Activated CD8-positive, alpha-beta T cell treated with anti-CD3 and anti-CD28 coated beads for 36 hours (primary cell): ENCODE measurements around the gene SPACDR. TPM values are rescaled to one million over a fixed set of nuclear protein-coding genes. Genes with fewer than 3 reads are reported as not detected.

Source experiments
- ATAC-seq: fragments of 200-7000 bp; cut with Tn5 transposase; one replicate; pipeline ENCODE4 v1.10.0; 2021; ENCODE audit warnings: mild to moderate bottlenecking, moderate library complexity
- CTCF ChIA-PET: fragments of 350-600 bp; sonication (Branson Sonifier 250); formaldehyde crosslinking; loops from one replicate; lab custom pipeline; 2021; ENCODE audit warnings: antibody characterized with exemption; lab: Charles Lee
- POLR2A ChIA-PET: fragments of 350-600 bp; sonication (Branson Sonifier 250); formaldehyde crosslinking; loops from one replicate; lab custom pipeline; 2021; ENCODE audit warnings: antibody characterized with exemption; lab: Charles Lee
- DNase-seq: peaks from one replicate; pipeline ENCODE4 v3.0.0-alpha.2; 2020
- H3K27ac Mint-ChIP-seq: one replicate; pipeline ENCODE4 v1.8.0; 2021; ENCODE audit warnings: mild to moderate bottlenecking, mixed read lengths
- H3K27me3 Mint-ChIP-seq: one replicate; pipeline ENCODE4 v1.8.0; 2021; ENCODE audit warnings: mixed read lengths
- H3K36me3 Mint-ChIP-seq: one replicate; pipeline ENCODE4 v1.8.0; 2021; ENCODE audit warnings: low read depth, mixed read lengths
- H3K4me1 Mint-ChIP-seq: one replicate; pipeline ENCODE4 v1.8.0; 2021; ENCODE audit warnings: low read depth, mixed read lengths
- H3K4me3 Mint-ChIP-seq: one replicate; pipeline ENCODE4 v1.8.0; 2021; ENCODE audit warnings: mild to moderate bottlenecking, moderate library complexity, mixed read lengths
- H3K9me3 Mint-ChIP-seq: one replicate; pipeline ENCODE4 v1.8.0; 2021; ENCODE audit warnings: mixed read lengths
- intact Hi-C: fragments of 100-400 bp; cut with micrococcal nuclease; formaldehyde crosslinking; loops from one replicate; pipeline ENCODE4 v1.10.0; 2022
- total RNA-seq, 2 experiments: library from RNA; stranded (reverse); gene quantifications; one replicate each; pipeline ENCODE4 v1.2.3, GENCODE V29; 2021
- TF ChIP-seq, protein P1 (sequence below): fragments of 200-600 bp; IDR thresholded peaks from one replicate; pipeline ENCODE4 v1.8.0; 2022; ENCODE audit warnings: antibody characterized with exemption, mild to moderate bottlenecking

SPACDR gene
- total RNA-seq, 2 experiments from 2014 or later = 3.7 to 4.6 TPM

DNA sequence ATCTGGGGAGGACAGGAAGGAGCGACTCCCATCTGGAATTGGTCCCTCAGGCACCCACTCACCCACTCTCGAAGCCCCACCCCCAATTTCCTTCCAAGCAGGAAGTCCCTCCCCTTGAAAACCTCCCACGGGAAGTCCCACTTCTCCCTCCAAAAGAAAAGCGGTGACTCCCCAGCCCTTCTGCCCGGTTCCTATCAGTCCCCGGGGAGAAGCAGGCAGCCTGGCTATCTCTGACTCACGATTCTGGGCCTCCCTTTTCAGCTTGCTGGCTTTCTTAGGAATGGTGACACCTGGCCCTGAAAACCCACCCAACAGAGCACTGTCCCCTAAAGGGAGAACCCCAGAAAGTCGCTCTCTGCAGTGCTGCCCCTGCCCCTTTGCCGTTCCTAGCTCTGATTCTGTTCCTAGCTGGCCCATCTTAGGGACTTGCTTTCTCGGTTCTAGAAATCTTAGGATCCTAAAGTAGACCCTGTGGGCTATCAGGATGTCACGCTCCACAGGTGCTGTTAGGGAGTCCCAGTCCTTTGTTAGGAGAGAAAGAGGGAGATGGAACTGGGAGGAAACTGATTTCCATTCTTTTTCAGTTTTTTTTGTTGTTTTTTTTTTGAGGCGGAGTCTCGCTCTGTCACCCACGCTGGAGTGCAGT is 8.9 kb upstream of the SPACDR start:
- intact Hi-C loops = loop anchor here (2.0 to 10.0 kb wide), 2 partner anchors 14 to 222 kb away; partner anchors contain the start of gene GIGYF1
- Mint-ChIP-seq H3K4me1 (peaks cover 58% of the 10 kb centered on the region), H3K9me3 (no peaks in the 10 kb centered on the region), H3K36me3 (peaks cover 55% of the 10 kb centered on the region), H3K27me3 (no peaks in the 10 kb centered on the region), H3K27ac (peak overlapping the region; percentile 80), H3K4me3 (no peak overlapping the region)
- DNase-seq (no peak), ATAC-seq (no peak)
- POLR2A ChIA-PET = interaction anchor here (1.0 kb wide), 1 partner anchor 44 kb away, joined by 3 read pairs; the partner anchor contains the start of gene MEPCE
- CTCF ChIA-PET = interaction anchor here (1.1 to 6.0 kb wide), 3 partner anchors 10 to 91 kb away, joined by 5 to 36 read pairs (median 14); no protein-coding TSS in a partner anchor
- TF ChIP-seq, protein P1, sequence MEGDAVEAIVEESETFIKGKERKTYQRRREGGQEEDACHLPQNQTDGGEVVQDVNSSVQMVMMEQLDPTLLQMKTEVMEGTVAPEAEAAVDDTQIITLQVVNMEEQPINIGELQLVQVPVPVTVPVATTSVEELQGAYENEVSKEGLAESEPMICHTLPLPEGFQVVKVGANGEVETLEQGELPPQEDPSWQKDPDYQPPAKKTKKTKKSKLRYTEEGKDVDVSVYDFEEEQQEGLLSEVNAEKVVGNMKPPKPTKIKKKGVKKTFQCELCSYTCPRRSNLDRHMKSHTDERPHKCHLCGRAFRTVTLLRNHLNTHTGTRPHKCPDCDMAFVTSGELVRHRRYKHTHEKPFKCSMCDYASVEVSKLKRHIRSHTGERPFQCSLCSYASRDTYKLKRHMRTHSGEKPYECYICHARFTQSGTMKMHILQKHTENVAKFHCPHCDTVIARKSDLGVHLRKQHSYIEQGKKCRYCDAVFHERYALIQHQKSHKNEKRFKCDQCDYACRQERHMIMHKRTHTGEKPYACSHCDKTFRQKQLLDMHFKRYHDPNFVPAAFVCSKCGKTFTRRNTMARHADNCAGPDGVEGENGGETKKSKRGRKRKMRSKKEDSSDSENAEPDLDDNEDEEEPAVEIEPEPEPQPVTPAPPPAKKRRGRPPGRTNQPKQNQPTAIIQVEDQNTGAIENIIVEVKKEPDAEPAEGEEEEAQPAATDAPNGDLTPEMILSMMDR = no peak

- Mint-ChIP-seq H3K4me1 (peaks cover 58% of the 10 kb centered on the region), H3K36me3 (peaks cover 52% of the 10 kb centered on the region), H3K9me3 (no peaks in the 10 kb centered on the region), H3K4me3 (no peak overlapping the region), H3K27ac (peak overlapping the region; percentile 80), H3K27me3 (no peaks in the 10 kb centered on the region)
- DNase-seq = no peak
- POLR2A ChIA-PET = no interaction called here
- no peak for ATAC-seq
- CTCF ChIA-PET = interaction anchor here (1.1 to 4.5 kb wide), 3 partner anchors 10 to 92 kb away, joined by 5 to 41 read pairs (median 14); no protein-coding TSS in a partner anchor
- TF ChIP-seq, protein P1 = no peak
- intact Hi-C loops = loop anchor here (2.0 to 10.0 kb wide), 2 partner anchors 13 to 223 kb away; partner anchors contain the start of gene GIGYF1
Observed at GRCh38 chr7:100472121-100472851, 8.2 kb upstream of the SPACDR start.

DNA sequence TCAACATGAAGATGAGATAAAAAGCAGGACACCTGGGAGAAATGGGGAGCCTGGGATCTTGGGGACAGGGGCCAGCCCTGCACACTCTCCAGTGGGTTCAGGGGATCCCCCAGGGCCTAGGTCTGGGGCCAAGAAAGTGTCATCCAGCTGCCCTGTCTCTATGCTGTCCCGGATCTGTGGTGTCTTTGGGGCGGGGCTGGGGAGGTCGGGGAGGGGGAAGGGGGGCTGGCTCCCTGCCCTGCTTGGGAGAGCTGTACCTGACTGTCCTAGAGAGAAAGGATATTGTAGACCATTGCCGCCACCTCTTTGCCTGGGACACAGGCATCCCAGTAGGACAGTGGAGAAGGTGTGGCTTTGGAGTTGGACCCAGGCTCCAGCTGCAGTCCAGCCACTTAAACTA is 7.0 kb upstream of the SPACDR start:
- Mint-ChIP-seq H3K4me1 (peaks cover 49% of the 10 kb centered on the region), H3K36me3 (peaks cover 46% of the 10 kb centered on the region), H3K4me3 (no peak overlapping the region), H3K9me3 (no peaks in the 10 kb centered on the region), H3K27me3 (no peaks in the 10 kb centered on the region), H3K27ac (peak overlapping the region; percentile 52)
- ChIA-PET POLR2A (interaction anchor here (0.8 kb wide), 1 partner anchor 87 kb away, joined by 3 read pairs; no protein-coding TSS in a partner anchor), CTCF (interaction anchor here (0.7 to 4.5 kb wide), 6 partner anchors 12 to 162 kb away, joined by 3 to 41 read pairs (median 20); partner anchors contain the start of gene NYAP1)
- TF ChIP-seq, protein P1 = no peak
- ATAC-seq (no peak), DNase-seq (no peak)
- intact Hi-C loops = loop anchor here (10.0 kb wide), 1 partner anchor 224 kb away; the partner anchor contains the start of gene GIGYF1

GRCh38 chr7:100469227-100470044 is 5.4 kb upstream of the SPACDR start:
- DNase-seq (peak; percentile 87), ATAC-seq (peak; percentile 89)
- H3K9me3 Mint-ChIP-seq = no peaks in the 10 kb centered on the region
- POLR2A ChIA-PET = interaction anchor here (0.5 to 1.6 kb wide), 5 partner anchors 9 to 220 kb away, joined by 3 to 5 read pairs (median 3); partner anchors contain the start of gene NYAP1
- intact Hi-C loops = loop anchor here (10.0 kb wide), 1 partner anchor 225 kb away; the partner anchor contains the start of gene GIGYF1
- peak overlapping the region; percentile 57 for H3K27ac Mint-ChIP-seq
- H3K4me3 Mint-ChIP-seq = no peak overlapping the region
- H3K36me3 Mint-ChIP-seq = peaks cover 34% of the 10 kb centered on the region
- no peaks in the 10 kb centered on the region for H3K27me3 Mint-ChIP-seq
- TF ChIP-seq, protein P1 = peak; percentile 82
- CTCF ChIA-PET = interaction anchor here (0.6 to 4.5 kb wide), 37 partner anchors 8 to 243 kb away, joined by 3 to 41 read pairs (median 3); partner anchors contain the start of genes AGFG2, FBXO24, LRCH4 and MOSPD3
- peaks cover 33% of the 10 kb centered on the region for H3K4me1 Mint-ChIP-seq
